ENCODE results near the gene CLCN1.

DNA sequence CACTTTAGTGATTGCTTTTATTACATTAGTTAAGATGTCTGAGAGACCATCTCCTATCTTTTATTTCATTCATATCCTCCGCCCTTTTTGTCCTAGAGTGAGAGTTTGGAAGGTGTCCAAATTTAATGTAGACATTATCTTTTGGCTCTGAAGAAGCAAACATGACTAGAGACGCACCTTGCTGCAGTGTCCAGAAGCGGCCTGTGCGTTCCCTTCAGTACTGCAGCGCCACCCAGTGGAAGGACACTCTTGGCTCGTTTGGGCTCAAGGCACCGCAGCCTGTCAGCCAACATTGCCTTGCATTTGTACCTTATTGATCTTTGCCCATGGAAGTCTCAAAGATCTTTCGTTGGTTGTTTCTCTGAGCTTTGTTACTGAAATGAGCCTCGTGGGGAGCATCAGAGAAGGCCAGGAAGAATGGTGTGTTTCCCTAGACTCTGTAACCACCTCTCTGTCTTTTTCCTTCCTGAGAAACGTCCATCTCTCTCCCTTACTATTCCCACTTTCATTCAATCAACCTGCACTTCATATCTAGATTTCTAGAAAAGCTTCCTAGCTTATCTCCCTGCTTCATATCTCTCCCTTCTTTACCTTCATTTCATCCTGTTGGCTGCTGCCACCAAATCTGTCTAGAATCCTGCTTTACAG is 10.4 kb upstream of the CLCN1 start:
- no peak for TF ChIP-seq POLR2A (IDR thresholded peaks at IDR 0.05; ENCODE audit: low read length)
- no peak for TF ChIP-seq GATA1 (IDR thresholded peaks at IDR 0.05; ENCODE audit: low read depth, low read length)

Measured in erythroblast (primary cell).